ENCODE data around the gene EPS15.

GRCh38 chr1:51443555-51443954, 75.5 kb downstream of the EPS15 start:
- TF ChIP-seq, protein P1, sequence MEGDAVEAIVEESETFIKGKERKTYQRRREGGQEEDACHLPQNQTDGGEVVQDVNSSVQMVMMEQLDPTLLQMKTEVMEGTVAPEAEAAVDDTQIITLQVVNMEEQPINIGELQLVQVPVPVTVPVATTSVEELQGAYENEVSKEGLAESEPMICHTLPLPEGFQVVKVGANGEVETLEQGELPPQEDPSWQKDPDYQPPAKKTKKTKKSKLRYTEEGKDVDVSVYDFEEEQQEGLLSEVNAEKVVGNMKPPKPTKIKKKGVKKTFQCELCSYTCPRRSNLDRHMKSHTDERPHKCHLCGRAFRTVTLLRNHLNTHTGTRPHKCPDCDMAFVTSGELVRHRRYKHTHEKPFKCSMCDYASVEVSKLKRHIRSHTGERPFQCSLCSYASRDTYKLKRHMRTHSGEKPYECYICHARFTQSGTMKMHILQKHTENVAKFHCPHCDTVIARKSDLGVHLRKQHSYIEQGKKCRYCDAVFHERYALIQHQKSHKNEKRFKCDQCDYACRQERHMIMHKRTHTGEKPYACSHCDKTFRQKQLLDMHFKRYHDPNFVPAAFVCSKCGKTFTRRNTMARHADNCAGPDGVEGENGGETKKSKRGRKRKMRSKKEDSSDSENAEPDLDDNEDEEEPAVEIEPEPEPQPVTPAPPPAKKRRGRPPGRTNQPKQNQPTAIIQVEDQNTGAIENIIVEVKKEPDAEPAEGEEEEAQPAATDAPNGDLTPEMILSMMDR (IDR thresholded peaks at IDR 0.05) = no peak
- TF ChIP-seq POLR2A (IDR thresholded peaks at IDR 0.05) = no peak

Data from tibial nerve (tissue), 3 donors.